Ramos (cell line): ENCODE results near the gene RPS19BP1.

ENCODE experiments used
- in situ Hi-C: fragments of 300-500 bp; cut with MboI; formaldehyde crosslinking; loops from one replicate; pipeline ENCODE4 v1.14.3; 2022; ENCODE audit warnings: low sequenced_read_pairs; ENCODE audit not compliant: unreplicated experiment

The RPS19BP1 gene

GRCh38 chr22:39532215-39533073, at the start of gene RPS19BP1:
RPS19BP1 (minus strand) TSS chr22:39532748; CDS start chr22:39532738, 10 bp downstream.
- in situ Hi-C loops = loop anchor here (10.0 kb wide), 1 partner anchor 812 kb away; the partner anchor contains the start of gene ADSL

GRCh38 chr22:39581303-39581702, 48.8 kb upstream of the RPS19BP1 start:
- in situ Hi-C loops = no loop called here

- in situ Hi-C loops = no loop called here
These were observed 48.2 kb upstream of the RPS19BP1 start for GRCh38 chr22:39580795-39581194.

- in situ Hi-C loops = no loop called here
These were observed 47.5 kb upstream of the RPS19BP1 start for GRCh38 chr22:39580006-39580441.

- in situ Hi-C loops = no loop called here
These were observed 45.4 kb upstream of the RPS19BP1 start for GRCh38 chr22:39577900-39578299.

GRCh38 chr22:39577366-39577765, 44.8 kb upstream of the RPS19BP1 start:
- in situ Hi-C loops = no loop called here

- in situ Hi-C loops = no loop called here
These were observed 43.5 kb upstream of the RPS19BP1 start for GRCh38 chr22:39576027-39576426.

GRCh38 chr22:39575552-39575825, 42.9 kb upstream of the RPS19BP1 start:
- in situ Hi-C loops = no loop called here

- in situ Hi-C loops = no loop called here
These were observed 42.4 kb upstream of the RPS19BP1 start for GRCh38 chr22:39574779-39575551.

GRCh38 chr22:39571538-39571937, 39.0 kb upstream of the RPS19BP1 start:
- in situ Hi-C loops = no loop called here

- in situ Hi-C loops = no loop called here
These were observed 38.1 kb upstream of the RPS19BP1 start, which contains the start of gene CACNA1I for GRCh38 chr22:39570665-39571064. CACNA1I (plus strand) TSS chr22:39570753; CDS start chr22:39570753, 0 bp downstream.

GRCh38 chr22:39570226-39570625, 37.7 kb upstream of the RPS19BP1 start:
- in situ Hi-C loops = no loop called here

- in situ Hi-C loops = no loop called here
These were observed 36.5 kb upstream of the RPS19BP1 start for GRCh38 chr22:39569066-39569465.

- in situ Hi-C loops = no loop called here
These were observed 35.9 kb upstream of the RPS19BP1 start for GRCh38 chr22:39568278-39568981.

GRCh38 chr22:39567135-39567946, 34.8 kb upstream of the RPS19BP1 start:
- in situ Hi-C loops = no loop called here

- in situ Hi-C loops = no loop called here
These were observed 32.9 kb upstream of the RPS19BP1 start for GRCh38 chr22:39565414-39565944.

- in situ Hi-C loops = no loop called here
These were observed 31.3 kb upstream of the RPS19BP1 start for GRCh38 chr22:39563571-39564428.

GRCh38 chr22:39562839-39563489, 30.4 kb upstream of the RPS19BP1 start:
- in situ Hi-C loops = no loop called here
